Urinary bladder (tissue), 4 donors: Measurements from ENCODE around the gene TMEM115. TPM values are rescaled to one million over a fixed set of nuclear protein-coding genes. Genes with fewer than 3 reads are reported as not detected.

Source experiments
- DNase-seq: peaks from one replicate; pipeline ENCODE4 v3.0.0-alpha.2; 2015; ENCODE audit errors: extremely low spot score
- H3K27ac ChIP-seq: one replicate; pipeline ENCODE4 v1.5.1; 2013; ENCODE audit warnings: low read depth, mild to moderate bottlenecking, moderate library complexity
- H3K36me3 ChIP-seq: one replicate; pipeline ENCODE4 v1.6.1; 2013; ENCODE audit warnings: mild to moderate bottlenecking, moderate library complexity; ENCODE audit not compliant: insufficient read depth
- H3K4me1 ChIP-seq: one replicate; pipeline ENCODE4 v1.6.1; 2013; ENCODE audit warnings: mild to moderate bottlenecking, moderate library complexity; ENCODE audit not compliant: insufficient read depth
- H3K4me3 ChIP-seq: one replicate; pipeline ENCODE4 v1.5.1; 2013; ENCODE audit warnings: low read depth, low read length
- whole genome bisulfite sequencing: extraction: QIAGEN DNeasy Blood & Tissue Kit; methylation state at CpG from one replicate; pipeline ENCODE4 v1.1.7; 2013; 5-methylcytosine and 5-hydroxymethylcytosine counted together
- polyA plus RNA-seq: library from polyadenylated mRNA; stranded (reverse); fragments of 200-250 nt; gene quantifications from one replicate; pipeline ENCODE4 v1.2.3, GENCODE V29; 2013
- total RNA-seq: library from RNA; depleted of rRNA; stranded (reverse); fragments of >200 nt; gene quantifications from one replicate; pipeline ENCODE4 v1.2.3, GENCODE V29; 2014
- donor health status: healthy with polysubstance abuse.
- donor health status: healthy.

The TMEM115 gene
- total RNA-seq (16.2 TPM), polyA plus RNA-seq (49.8 TPM)

GRCh38 chr3:50358911-50359759, at the start of gene TMEM115:
Gene TMEM115 (minus strand): TSS chr3:50359521. CDS start chr3:50359063, 458 bp downstream.
- Histone ChIP-seq H3K36me3 (peaks cover 3% of the 10 kb centered on the region), H3K27ac (peak within 1 kb of the TSS; percentile 89), H3K4me1 (no peaks in the 10 kb centered on the region), H3K4me3 (peak within 1 kb of the TSS; percentile 86)
- peak; percentile 97 for DNase-seq
- 1% methylated on average over 64 of the region's 64 CpGs for WGBS

GRCh38 chr3:50408443-50408944, 49.2 kb upstream of the TMEM115 start:
- Histone ChIP-seq H3K36me3 (no peaks in the 10 kb centered on the region), H3K4me1 (no peaks in the 10 kb centered on the region), H3K27ac (no peak overlapping the region), H3K4me3 (no peak overlapping the region)
- no peak for DNase-seq
- WGBS, result 67% methylated on average over 15 of the region's 15 CpGs

GRCh38 chr3:50406487-50406886, 47.2 kb upstream of the TMEM115 start:
- no peak for DNase-seq
- H3K27ac ChIP-seq, result no peak overlapping the region
- H3K4me1 ChIP-seq, result no peaks in the 10 kb centered on the region
- H3K36me3 ChIP-seq, result no peaks in the 10 kb centered on the region
- H3K4me3 ChIP-seq, result no peak overlapping the region
- WGBS, result 49% methylated on average over 1 of the region's 1 CpG

GRCh38 chr3:50405249-50405648, 45.9 kb upstream of the TMEM115 start:
- WGBS, result 20% methylated on average over 8 of the region's 8 CpGs
- Histone ChIP-seq H3K27ac (no peak overlapping the region), H3K36me3 (no peaks in the 10 kb centered on the region), H3K4me3 (no peak overlapping the region), H3K4me1 (no peaks in the 10 kb centered on the region)
- no peak for DNase-seq

GRCh38 chr3:50401978-50402595, 42.8 kb upstream of the TMEM115 start:
- WGBS, result 27% methylated on average over 5 of the region's 5 CpGs
- Histone ChIP-seq H3K36me3 (no peaks in the 10 kb centered on the region), H3K4me3 (no peak overlapping the region), H3K4me1 (no peaks in the 10 kb centered on the region), H3K27ac (no peak overlapping the region)
- DNase-seq, result no peak

- no peak overlapping the region for H3K27ac ChIP-seq
- no peak overlapping the region for H3K4me3 ChIP-seq
- no peak for DNase-seq
- no peaks in the 10 kb centered on the region for H3K36me3 ChIP-seq
- 83% methylated on average over 10 of the region's 10 CpGs for WGBS
- no peaks in the 10 kb centered on the region for H3K4me1 ChIP-seq
Observed at GRCh38 chr3:50396502-50396901, 37.2 kb upstream of the TMEM115 start.

- H3K27ac ChIP-seq, result no peak overlapping the region
- H3K36me3 ChIP-seq, result no peaks in the 10 kb centered on the region
- 76% methylated on average over 10 of the region's 10 CpGs for WGBS
- no peaks in the 10 kb centered on the region for H3K4me1 ChIP-seq
- DNase-seq, result no peak
- no peak overlapping the region for H3K4me3 ChIP-seq
Observed at GRCh38 chr3:50395070-50395860, 35.9 kb upstream of the TMEM115 start.

- no peak overlapping the region for H3K4me3 ChIP-seq
- no peak for DNase-seq
- H3K36me3 ChIP-seq, result no peaks in the 10 kb centered on the region
- WGBS, result 83% methylated on average over 5 of the region's 5 CpGs
- H3K4me1 ChIP-seq, result no peaks in the 10 kb centered on the region
- H3K27ac ChIP-seq, result no peak overlapping the region
Observed at GRCh38 chr3:50393061-50393460, 33.7 kb upstream of the TMEM115 start.

GRCh38 chr3:50392101-50392715, 32.9 kb upstream of the TMEM115 start:
- Histone ChIP-seq H3K4me3 (no peak overlapping the region), H3K27ac (no peak overlapping the region), H3K36me3 (no peaks in the 10 kb centered on the region), H3K4me1 (no peaks in the 10 kb centered on the region)
- no peak for DNase-seq
- WGBS, result 85% methylated on average over 5 of the region's 5 CpGs

- H3K4me3 ChIP-seq, result no peak overlapping the region
- WGBS, result 59% methylated on average over 12 of the region's 12 CpGs
- no peaks in the 10 kb centered on the region for H3K4me1 ChIP-seq
- H3K36me3 ChIP-seq, result no peaks in the 10 kb centered on the region
- DNase-seq, result no peak
- peak overlapping the region; percentile 11 for H3K27ac ChIP-seq
Observed at GRCh38 chr3:50390508-50391224, 31.3 kb upstream of the TMEM115 start.

- Histone ChIP-seq H3K36me3 (no peaks in the 10 kb centered on the region), H3K27ac (no peak overlapping the region), H3K4me3 (no peak overlapping the region), H3K4me1 (no peaks in the 10 kb centered on the region)
- WGBS, result 88% methylated on average over 6 of the region's 6 CpGs
- no peak for DNase-seq
Observed at GRCh38 chr3:50389414-50389767, 30.1 kb upstream of the TMEM115 start.

- Histone ChIP-seq H3K27ac (no peak overlapping the region), H3K4me3 (no peak overlapping the region), H3K36me3 (no peaks in the 10 kb centered on the region), H3K4me1 (no peaks in the 10 kb centered on the region)
- WGBS, result 81% methylated on average over 22 of the region's 22 CpGs
- no peak for DNase-seq
Observed at GRCh38 chr3:50388720-50389413, 29.5 kb upstream of the TMEM115 start.
